Measurements from ENCODE around the gene BCL6.

BCL6 gene

GRCh38 chr3:187763850-187764648 is 18.8 kb upstream of the BCL6 start:
- Histone ChIP-seq H3K4me3 (no peak overlapping the region), H3K27ac (peak overlapping the region in 8 of 21 experiments; percentile 3 to 55 (median 35))

GRCh38 chr3:187762792-187763191 is 17.5 kb upstream of the BCL6 start:
- Histone ChIP-seq H3K4me3 (no peak overlapping the region), H3K27ac (no peak overlapping the region)

- Histone ChIP-seq H3K27ac (no peak overlapping the region), H3K4me3 (no peak overlapping the region)
Measured at GRCh38 chr3:187759601-187760000, 14.3 kb upstream of the BCL6 start.

- H3K4me3 ChIP-seq = no peak overlapping the region
- H3K27ac ChIP-seq = peak overlapping the region in 1 of 21 experiments; percentile 19
Measured at GRCh38 chr3:187758318-187758955, 13.2 kb upstream of the BCL6 start.

DNA sequence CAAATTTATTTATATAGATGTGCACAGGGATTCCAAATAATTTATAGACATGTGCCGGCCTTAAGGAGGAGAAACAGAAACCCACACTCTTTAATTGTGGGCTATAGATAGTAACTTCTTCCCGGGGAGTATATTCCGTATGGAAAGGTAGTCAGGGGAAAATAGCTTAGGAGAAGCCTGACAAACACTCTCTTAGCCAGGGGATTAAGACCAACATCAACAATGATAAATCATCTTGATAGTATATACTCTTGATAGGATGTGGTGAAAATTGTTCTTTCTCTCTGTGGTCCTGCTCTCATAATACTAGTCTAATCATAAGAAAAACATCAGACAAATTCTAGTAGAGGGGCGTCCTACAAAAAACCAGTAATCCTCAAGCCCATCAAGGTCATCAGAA is 8.2 kb upstream of the BCL6 start:
- H3K27ac ChIP-seq = no peak overlapping the region

DNA sequence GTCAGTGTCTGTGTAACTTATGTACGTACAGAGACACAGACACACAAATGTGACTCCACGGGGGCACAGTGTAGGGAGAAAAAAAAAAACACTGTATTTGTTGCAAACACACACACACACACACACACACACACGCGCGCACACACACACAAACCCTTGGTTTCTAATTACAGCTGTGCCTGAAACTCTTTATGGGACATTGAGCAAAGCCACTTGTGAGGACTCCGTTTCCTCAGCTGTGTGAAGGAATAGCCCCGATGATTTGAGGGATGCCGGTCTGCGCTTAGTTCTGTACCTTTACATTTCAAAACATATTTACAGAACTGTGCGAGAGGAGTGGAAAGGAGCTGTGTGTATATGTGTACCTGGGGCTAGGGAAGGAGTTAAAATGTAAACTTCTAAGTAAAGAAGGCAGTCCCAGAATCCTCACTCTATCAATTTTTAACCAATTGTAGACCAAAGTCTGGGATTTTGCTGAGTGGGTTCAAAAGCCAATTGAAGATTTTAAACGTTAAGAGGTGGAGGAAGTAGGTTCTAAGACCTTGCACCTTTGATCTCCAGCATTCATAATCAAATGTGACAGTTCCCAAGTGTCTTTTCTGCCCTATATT is 5.3 kb upstream of the BCL6 start:
- Histone ChIP-seq H3K4me3 (peak overlapping the region in 3 of 7 experiments; percentile 3 to 23 (median 9)), H3K27ac (peak overlapping the region in 17 of 21 experiments; percentile 17 to 77 (median 56))

More for the DNA sequence above, 8.2 kb upstream of the BCL6 start:
- H3K4me3 ChIP-seq = no peak overlapping the region

DNA sequence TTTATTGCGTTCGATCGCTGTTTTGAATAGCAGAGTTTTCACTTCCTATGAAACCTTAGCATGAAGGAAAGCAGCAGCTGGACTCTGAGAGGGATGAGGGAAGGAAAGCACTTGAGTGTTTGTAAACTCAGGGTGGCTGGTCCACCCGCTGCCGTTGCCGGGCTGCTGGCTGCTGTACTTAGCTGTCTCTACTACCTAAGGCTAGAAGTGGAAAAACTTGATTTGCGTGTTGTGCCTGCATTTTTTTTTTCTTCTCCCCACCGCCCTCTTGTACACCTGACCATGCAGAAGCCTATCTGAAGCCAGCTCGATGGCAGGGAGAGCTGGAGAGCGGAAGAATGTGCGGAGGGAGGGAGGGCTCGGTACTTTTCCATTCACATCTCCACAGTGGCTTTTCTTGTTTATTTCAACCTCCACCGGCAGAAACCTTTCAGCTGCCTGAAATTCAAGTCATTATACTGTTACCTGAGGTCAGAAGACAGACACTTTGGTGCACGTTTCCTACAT is 4.8 kb upstream of the BCL6 start:
- H3K27ac ChIP-seq = peak overlapping the region in 17 of 21 experiments; percentile 17 to 98 (median 56)
- H3K4me3 ChIP-seq = peak overlapping the region in 3 of 7 experiments; percentile 3 to 23 (median 9)

- Histone ChIP-seq H3K4me3 (no peak overlapping the region), H3K27ac (peak overlapping the region in 13 of 21 experiments; percentile 12 to 100 (median 99))
Measured at GRCh38 chr3:187748050-187748481, 2.8 kb upstream of the BCL6 start.

GRCh38 chr3:187747506-187747905 is 2.2 kb upstream of the BCL6 start:
- H3K27ac ChIP-seq = peak overlapping the region in 18 of 21 experiments; percentile 12 to 100 (median 99)
- H3K4me3 ChIP-seq = no peak overlapping the region

- Histone ChIP-seq H3K4me3 (peak overlapping the region; percentile 51 to 71 (median 65)), H3K27ac (peak overlapping the region in 20 of 21 experiments; percentile 96 to 100 (median 99))
Measured at GRCh38 chr3:187746442-187747281, 1.4 kb upstream of the BCL6 start.

DNA sequence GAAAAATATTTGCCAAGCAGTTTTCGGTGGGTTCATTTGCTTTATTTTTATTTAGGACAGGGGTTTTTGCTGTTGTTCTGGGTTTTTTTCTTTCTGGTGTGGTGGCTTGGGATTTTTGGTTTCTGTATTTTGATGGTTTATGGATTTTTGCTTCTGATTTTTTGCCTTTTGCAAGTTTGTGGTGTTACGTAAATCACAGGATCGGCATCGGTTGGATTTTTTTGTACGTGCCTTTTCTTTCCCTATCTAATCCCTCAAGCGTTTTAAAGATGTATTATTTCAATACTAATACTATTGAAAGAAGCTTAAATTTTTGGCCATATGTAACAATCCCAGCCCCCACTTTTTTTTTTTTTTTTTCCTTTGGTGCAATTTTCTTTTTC is 782 bp upstream of the BCL6 start:
- peak overlapping the region; percentile 96 to 100 (median 99) for H3K27ac ChIP-seq
- H3K4me3 ChIP-seq = peak overlapping the region; percentile 51 to 71 (median 65)

DNA sequence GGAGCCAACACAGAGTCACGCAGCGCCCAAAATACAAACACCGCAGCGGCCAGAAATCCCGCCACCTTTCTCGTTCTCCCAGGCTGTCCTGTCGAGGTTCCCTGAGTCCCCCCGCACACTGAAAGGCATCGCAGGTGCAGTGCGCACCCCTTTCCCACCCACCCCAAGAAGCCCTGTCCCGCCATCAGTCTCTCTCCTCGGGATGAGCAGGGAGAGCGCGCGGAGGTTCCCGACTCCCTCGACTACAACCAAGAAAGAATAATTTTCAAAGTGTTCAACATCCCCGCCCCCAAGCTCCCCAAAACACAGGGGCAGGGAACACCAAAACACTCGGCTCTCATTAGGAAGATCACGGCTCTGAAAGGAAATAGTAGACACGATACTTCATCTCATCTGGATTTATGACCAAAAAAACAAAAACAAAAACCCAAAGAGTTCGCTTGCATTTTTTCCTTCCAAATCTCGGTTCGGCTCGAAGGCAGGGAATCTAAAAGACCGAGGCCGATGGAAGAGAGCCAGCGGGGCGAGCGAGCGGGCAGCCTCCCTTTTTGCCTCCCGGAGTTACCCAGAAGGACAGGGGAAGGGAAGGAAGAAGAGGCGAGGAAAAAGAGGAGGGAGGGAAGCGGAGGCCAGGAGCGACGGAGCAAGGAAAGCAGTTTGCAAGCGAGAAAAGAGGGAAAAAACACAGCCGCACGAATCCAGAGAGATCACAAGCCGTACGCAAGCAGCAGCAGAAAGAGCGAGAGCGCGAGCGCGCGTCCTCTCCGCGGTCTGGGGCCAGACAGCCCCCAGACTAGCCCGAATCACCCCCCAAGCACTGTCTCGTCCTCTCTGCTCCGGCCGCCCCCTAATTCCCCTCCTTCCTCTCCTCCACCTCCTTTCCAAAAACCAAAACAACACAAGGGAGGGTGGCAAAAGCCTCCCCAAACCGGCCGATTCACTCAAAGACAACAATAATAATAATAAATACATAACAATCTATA is 808 bp downstream of the BCL6 start:
- Histone ChIP-seq H3K27ac (peak overlapping the region; percentile 96 to 100 (median 99)), H3K4me3 (peak overlapping the region; percentile 51 to 71 (median 65))

- Histone ChIP-seq H3K27ac (peak overlapping the region; percentile 96 to 100 (median 99)), H3K4me3 (peak overlapping the region; percentile 51 to 71 (median 65))
Measured at GRCh38 chr3:187743195-187744141, 1.8 kb downstream of the BCL6 start.

DNA sequence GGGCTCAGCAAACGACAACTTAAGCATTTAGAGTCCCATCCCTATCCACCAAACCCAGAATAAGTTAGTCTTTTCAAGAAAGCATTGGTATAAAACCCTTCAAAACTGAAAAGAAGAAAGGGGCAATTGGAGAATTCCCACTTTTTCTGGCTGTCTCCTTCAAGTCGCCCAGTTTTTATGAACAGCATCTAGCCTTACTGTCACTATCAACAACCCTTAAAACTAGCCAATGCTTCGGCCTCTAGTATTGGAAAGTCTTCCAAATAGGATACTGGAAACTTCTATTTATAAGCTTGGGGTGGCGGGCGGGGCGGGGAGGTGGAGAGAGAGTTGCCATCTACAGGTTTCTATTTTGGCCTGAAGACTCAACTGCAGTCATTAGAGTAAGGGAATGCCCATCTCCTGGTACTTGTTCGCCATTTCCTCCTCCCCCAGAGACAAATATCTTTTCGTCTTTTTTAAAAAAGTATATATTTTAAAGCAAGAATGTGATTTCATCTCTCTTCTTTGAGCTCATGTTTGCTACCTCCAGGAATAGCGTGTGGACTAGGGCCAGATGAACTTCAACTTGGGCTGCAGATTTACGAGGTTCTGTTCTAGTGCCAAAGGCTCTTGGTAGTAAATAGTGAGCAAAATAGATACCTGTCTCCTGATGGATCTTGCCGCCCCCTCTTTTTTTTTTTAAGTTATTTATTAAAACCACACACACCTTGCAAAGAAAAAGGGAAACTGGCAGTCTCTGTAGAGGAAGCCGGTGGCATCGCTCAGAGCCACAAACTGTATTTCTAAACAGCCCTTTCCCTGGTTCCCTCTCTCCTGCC is 2.7 kb downstream of the BCL6 start:
- peak overlapping the region; percentile 51 to 71 (median 65) for H3K4me3 ChIP-seq

DNA sequence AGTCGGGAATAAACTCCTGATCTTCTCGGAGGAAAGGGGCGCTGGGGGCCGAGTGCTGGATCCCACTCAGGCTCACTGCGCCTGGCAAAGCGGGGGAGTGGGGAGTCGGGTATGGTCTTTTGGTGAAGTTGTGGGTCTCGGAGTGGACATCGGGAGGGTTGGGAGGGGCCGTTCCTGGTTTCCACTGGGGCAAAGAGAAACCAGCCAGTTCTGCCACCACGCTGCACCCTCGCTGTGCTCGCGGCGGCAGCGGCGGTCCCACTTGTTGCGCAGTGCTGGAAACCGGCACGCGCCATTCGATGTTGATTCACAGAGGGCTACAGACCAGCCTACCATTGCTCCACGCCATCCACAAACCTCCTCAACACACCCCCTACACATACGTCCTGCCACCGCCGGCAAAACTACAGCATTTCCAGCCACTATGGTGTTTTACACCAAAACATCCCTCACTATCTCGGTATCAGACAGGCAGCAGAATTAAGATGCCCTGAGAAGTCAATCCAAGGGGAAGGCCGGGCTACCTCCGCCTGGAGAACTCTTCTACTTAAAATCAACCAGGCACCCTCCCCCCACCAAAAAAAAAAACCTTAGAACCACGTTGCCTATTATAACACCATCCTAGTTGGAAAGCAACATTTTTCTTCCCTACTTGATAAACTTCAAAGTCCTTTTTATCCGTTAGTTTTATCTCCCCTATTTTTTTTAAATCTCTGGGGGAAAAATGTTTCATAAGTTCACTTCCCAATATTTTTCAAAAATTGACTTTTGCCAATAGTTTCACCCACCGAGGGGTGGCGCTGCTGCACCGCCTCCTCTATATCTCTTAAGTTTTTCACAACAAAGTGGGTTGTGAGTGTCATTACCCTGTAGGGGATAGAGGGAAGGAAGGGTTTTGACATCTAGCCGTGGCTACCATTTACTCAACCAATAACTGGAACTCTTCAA is 3.6 kb downstream of the BCL6 start:
- peak overlapping the region; percentile 36 to 100 (median 99) for H3K27ac ChIP-seq
- peak overlapping the region; percentile 39 to 71 (median 63) for H3K4me3 ChIP-seq

More for the DNA sequence above, 2.7 kb downstream of the BCL6 start:
- H3K27ac ChIP-seq = peak overlapping the region; percentile 96 to 100 (median 99)

All from skin epidermis (tissue), 12 donors.